Tibial nerve (tissue), 3 donors: ENCODE results near the gene PATE2.

Source experiments
- POLR2A ChIP-seq, 2 donors: fragments of 450-650 bp; IDR thresholded peaks; one replicate each; pipeline ENCODE4 v1.6.1; 2017; ENCODE audit warnings: antibody characterized with exemption in 2 of 2, mild to moderate bottlenecking in 2 of 2, moderate library complexity in 2 of 2
- TF ChIP-seq, protein P1 (sequence below), 5 experiments: fragments of 200-600 bp in 3 of 5; fragments of 450-650 bp in 2 of 5; sonication (generic) in 3 of 5; IDR thresholded peaks; one replicate each; pipeline ENCODE4 v1.5.1; 2016 to 2019; ENCODE audit warnings: antibody characterized with exemption in 5 of 5, mild to moderate bottlenecking in 3 of 5, moderate library complexity in 2 of 5

DNA sequence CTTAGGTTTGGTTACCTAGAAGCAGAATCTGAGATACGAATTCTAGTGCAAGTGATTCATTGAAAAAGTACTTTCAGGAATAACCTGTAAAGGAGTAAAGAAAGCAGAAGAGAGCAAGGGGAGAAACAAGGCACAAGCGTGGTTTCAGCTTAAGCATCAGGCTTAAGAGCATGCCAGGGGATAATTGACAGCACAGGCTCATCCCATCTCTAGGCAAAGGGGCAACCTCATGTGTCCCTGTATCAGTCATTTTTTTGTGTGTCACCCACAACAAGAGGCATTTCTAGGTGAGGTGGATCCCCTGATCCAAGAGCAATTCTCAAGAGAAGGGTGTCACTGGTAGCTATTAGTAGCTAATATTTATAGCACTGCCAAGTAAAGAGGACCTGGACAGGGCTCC lies 8.0 kb downstream of the PATE2 start:
- TF ChIP-seq POLR2A (IDR thresholded peaks at IDR 0.05) = no peak
- TF ChIP-seq, protein P1, sequence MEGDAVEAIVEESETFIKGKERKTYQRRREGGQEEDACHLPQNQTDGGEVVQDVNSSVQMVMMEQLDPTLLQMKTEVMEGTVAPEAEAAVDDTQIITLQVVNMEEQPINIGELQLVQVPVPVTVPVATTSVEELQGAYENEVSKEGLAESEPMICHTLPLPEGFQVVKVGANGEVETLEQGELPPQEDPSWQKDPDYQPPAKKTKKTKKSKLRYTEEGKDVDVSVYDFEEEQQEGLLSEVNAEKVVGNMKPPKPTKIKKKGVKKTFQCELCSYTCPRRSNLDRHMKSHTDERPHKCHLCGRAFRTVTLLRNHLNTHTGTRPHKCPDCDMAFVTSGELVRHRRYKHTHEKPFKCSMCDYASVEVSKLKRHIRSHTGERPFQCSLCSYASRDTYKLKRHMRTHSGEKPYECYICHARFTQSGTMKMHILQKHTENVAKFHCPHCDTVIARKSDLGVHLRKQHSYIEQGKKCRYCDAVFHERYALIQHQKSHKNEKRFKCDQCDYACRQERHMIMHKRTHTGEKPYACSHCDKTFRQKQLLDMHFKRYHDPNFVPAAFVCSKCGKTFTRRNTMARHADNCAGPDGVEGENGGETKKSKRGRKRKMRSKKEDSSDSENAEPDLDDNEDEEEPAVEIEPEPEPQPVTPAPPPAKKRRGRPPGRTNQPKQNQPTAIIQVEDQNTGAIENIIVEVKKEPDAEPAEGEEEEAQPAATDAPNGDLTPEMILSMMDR (IDR thresholded peaks at IDR 0.05) = no peak
